Measurements from ENCODE around the gene PRR35. TPM values are rescaled to one million over a fixed set of nuclear protein-coding genes. Genes with fewer than 3 reads are reported as not detected.

Gene PRR35
- total and polyA plus RNA-seq, 5 donors from 2014 or later, result not detected

DNA sequence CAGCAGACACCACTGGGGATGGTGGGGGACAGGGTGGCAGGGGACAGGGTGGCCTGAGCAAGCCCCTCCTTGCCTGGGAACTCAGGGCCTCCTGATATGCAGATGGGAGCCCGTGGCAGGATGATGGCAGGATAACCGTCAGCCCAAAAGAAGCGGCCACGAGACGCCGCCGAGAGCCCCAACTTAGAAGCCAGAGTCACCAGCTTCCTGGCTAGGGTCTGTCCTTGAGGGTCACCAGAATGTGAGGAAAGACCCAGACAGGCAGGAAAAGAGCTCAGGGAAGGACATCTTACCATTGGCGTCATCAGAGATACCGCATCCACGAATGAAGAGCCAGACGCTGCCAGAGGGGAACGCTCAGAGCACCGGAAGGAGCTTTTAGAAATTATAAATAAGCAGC is 49.1 kb downstream of the PRR35 start:
- no peaks in the 10 kb centered on the region for H3K9me3 ChIP-seq (ENCODE audit: control insufficient read depth in 2 of 2, low read length in 2 of 2)
- H3K27me3 ChIP-seq (ENCODE audit: control insufficient read depth, insufficient read depth, low read length), result no peaks in the 10 kb centered on the region
- H3K4me1 ChIP-seq (ENCODE audit: control insufficient read depth, insufficient read depth, low read length, poor library complexity, severe bottlenecking), result no peaks in the 10 kb centered on the region
- Mint-ChIP-seq H3K4me1 (peaks cover 3 to 13% (median 8%) of the 10 kb centered on the region in 4 donors), H3K27me3 (no peaks in the 10 kb centered on the region), H3K9me3 (peaks cover 0 to 5% (median 0%) of the 10 kb centered on the region in 7 donors), H3K4me3 (no peak overlapping the region), H3K27ac (peak overlapping the region in 2 of 3 donors; percentile 15 to 17), H3K36me3 (peaks cover 6% of the 10 kb centered on the region)
- ATAC-seq (ENCODE audit: low read depth in 2 of 2), result no peak
- H3K27ac ChIP-seq (ENCODE audit: insufficient read depth, low read length, poor library complexity, severe bottlenecking), result no peak overlapping the region
- no peaks in the 10 kb centered on the region for H3K36me3 ChIP-seq (ENCODE audit: control insufficient read depth, insufficient read depth, low read length)
- no peak overlapping the region for H3K4me3 ChIP-seq (ENCODE audit: low read depth, low read length)
- DNase-seq, result no peak

DNA sequence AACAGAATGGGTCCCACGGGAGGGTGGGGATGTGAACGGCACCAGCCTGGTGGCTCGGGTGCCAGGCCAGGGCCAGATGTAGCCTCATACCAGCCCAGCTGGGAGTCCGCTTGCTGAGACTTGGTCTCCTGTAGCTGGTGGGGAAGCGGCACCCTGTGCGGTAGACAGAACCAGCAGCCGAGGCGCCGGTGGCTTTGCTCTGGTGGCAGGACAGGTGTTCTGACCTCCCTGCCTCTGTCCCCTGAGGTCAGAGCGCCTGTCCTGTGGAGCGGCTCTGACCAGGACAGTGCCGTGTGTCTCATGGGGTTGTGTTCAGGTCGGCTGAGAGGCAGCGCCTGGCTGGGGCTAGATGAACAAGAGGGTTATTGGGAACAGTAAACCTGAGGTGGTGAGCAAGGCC is 49.8 kb downstream of the PRR35 start:
- no peak for DNase-seq
- Mint-ChIP-seq H3K4me1 (peaks cover 3 to 13% (median 9%) of the 10 kb centered on the region in 4 donors), H3K4me3 (no peak overlapping the region), H3K27me3 (no peaks in the 10 kb centered on the region), H3K27ac (no peak overlapping the region), H3K36me3 (peaks cover 8% of the 10 kb centered on the region), H3K9me3 (peaks cover 0 to 2% (median 0%) of the 10 kb centered on the region in 7 donors)
- ATAC-seq (ENCODE audit: low read depth in 2 of 2), result no peak
- no peak overlapping the region for H3K27ac ChIP-seq (ENCODE audit: insufficient read depth, low read length, poor library complexity, severe bottlenecking)
- H3K4me1 ChIP-seq (ENCODE audit: control insufficient read depth, insufficient read depth, low read length, poor library complexity, severe bottlenecking), result no peaks in the 10 kb centered on the region
- H3K36me3 ChIP-seq (ENCODE audit: control insufficient read depth, insufficient read depth, low read length), result no peaks in the 10 kb centered on the region
- H3K4me3 ChIP-seq (ENCODE audit: low read depth, low read length), result no peak overlapping the region
- H3K27me3 ChIP-seq (ENCODE audit: control insufficient read depth, insufficient read depth, low read length), result no peaks in the 10 kb centered on the region
- no peaks in the 10 kb centered on the region for H3K9me3 ChIP-seq (ENCODE audit: control insufficient read depth in 2 of 2, low read length in 2 of 2)

DNA sequence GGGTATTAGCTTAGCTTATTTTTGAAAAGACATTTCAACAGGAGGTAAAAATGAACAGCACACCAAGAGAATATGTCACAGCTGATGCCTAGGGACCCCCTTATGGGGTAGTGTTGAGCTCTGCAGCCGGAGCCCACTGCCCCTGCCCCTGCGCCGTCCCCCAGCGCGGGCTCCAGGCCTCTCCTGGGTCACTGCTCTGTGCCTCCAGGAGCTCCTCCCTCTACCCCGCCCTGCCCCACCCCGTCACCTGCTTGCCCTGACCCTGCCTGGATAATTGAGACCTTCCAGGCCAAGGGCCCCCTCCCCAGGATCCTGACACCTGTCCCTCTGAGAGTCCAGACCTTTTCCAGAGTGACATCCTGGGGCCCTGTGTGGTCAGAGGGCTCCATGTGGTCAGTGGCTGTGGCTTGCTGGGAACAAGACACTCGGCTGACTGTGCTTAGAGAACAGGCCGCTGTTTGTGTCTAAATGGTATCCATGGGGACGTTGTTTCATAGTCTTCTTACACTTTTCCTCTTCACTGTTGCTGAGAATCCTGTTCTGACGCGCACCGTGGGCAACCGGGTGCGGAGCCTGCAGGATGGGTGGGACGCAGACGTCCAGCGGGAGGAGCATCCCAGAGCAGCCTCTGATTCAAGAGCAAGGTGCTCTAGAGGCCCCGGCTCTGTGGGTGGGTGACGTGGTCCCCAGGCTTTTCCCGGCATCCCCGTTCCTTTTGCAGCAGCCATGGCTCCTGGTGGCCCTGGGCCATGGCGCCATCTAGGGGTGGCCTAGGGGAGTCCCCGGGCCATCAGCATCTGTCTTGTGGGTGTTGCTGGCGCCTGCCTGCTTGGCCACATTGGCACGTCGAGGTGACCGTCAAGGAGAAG is 50.6 kb downstream of the PRR35 start:
- Mint-ChIP-seq H3K4me3 (peak overlapping the region in 1 of 4 donors; percentile 58), H3K27ac (peak overlapping the region in 1 of 3 donors; percentile 30), H3K4me1 (peaks cover 3 to 13% (median 9%) of the 10 kb centered on the region in 4 donors), H3K36me3 (peaks cover 8% of the 10 kb centered on the region), H3K9me3 (no peaks in the 10 kb centered on the region), H3K27me3 (no peaks in the 10 kb centered on the region)
- H3K27ac ChIP-seq (ENCODE audit: insufficient read depth, low read length, poor library complexity, severe bottlenecking), result no peak overlapping the region
- H3K36me3 ChIP-seq (ENCODE audit: control insufficient read depth, insufficient read depth, low read length), result no peaks in the 10 kb centered on the region
- no peak overlapping the region for H3K4me3 ChIP-seq (ENCODE audit: low read depth, low read length)
- DNase-seq (peak; percentile 33 to 54 (median 50)), ATAC-seq (ENCODE audit: low read depth in 2 of 2) (peak in 1 of 2 donors; percentile 48)
- H3K4me1 ChIP-seq (ENCODE audit: control insufficient read depth, insufficient read depth, low read length, poor library complexity, severe bottlenecking), result no peaks in the 10 kb centered on the region
- H3K27me3 ChIP-seq (ENCODE audit: control insufficient read depth, insufficient read depth, low read length), result no peaks in the 10 kb centered on the region
- no peaks in the 10 kb centered on the region for H3K9me3 ChIP-seq (ENCODE audit: control insufficient read depth in 2 of 2, low read length in 2 of 2)

DNA sequence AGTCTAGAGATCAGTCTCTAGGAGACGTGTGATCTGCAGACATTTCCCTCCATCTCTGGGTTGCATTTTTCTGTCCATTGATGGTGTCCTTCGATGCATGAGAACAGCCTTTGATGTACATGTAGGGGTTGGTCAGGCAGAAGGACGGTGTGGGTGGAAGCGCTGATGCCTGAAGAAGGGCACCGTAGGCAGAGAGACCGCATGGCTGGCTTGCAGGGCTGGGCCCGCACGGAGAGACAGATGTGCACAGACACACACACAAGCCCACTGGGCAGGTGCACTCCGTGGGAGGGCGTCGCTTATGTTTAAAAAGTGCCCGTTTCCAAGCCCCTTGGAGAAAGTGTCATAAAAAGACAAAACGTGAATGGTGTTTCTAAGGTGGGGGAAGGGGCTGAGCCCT is 54.9 kb downstream of the PRR35 start:
- Mint-ChIP-seq H3K4me3 (no peak overlapping the region), H3K36me3 (peaks cover 8% of the 10 kb centered on the region), H3K27me3 (no peaks in the 10 kb centered on the region), H3K9me3 (no peaks in the 10 kb centered on the region), H3K27ac (no peak overlapping the region), H3K4me1 (peaks cover 3 to 7% (median 4%) of the 10 kb centered on the region in 4 donors)
- Histone ChIP-seq H3K27me3 (ENCODE audit: control insufficient read depth, insufficient read depth, low read length) (no peaks in the 10 kb centered on the region), H3K27ac (ENCODE audit: insufficient read depth, low read length, poor library complexity, severe bottlenecking) (no peak overlapping the region), H3K36me3 (ENCODE audit: control insufficient read depth, insufficient read depth, low read length) (no peaks in the 10 kb centered on the region), H3K4me1 (ENCODE audit: control insufficient read depth, insufficient read depth, low read length, poor library complexity, severe bottlenecking) (no peaks in the 10 kb centered on the region), H3K9me3 (ENCODE audit: control insufficient read depth in 2 of 2, low read length in 2 of 2) (no peaks in the 10 kb centered on the region), H3K4me3 (ENCODE audit: low read depth, low read length) (no peak overlapping the region)
- ATAC-seq (ENCODE audit: low read depth in 2 of 2), result no peak
- no peak for DNase-seq

Other genes starting within 250 kb of the PRR35 start
- gene AXIN1, start 207.7 kb upstream of the PRR35 start, total RNA-seq, result 45.2 TPM
- gene AXIN1, start 207.7 kb upstream of the PRR35 start, polyA plus RNA-seq, result 1 to 10 TPM; 1.1 to 2.9 (median 1.4) TPM
- gene MRPL28, start 189.9 kb upstream of the PRR35 start, total RNA-seq, result 37.8 TPM
- gene MRPL28, start 189.9 kb upstream of the PRR35 start, polyA plus RNA-seq, result 100 to 1,000 TPM in 1 of 4 donors, 10 to 100 TPM in 3; 63.0 to 109 (median 85.2) TPM
- gene PGAP6, start 178.4 kb upstream of the PRR35 start, total RNA-seq, result 71.4 TPM
- 10 to 100 TPM in 3 of 4 donors, 1 to 10 TPM in 1; 7.8 to 45.3 (median 32.2) TPM for gene PGAP6, start 178.4 kb upstream of the PRR35 start, polyA plus RNA-seq
- gene NME4, start 163.2 kb upstream of the PRR35 start, total RNA-seq, result 6.7 TPM
- 10 to 100 TPM; 16.2 to 29.8 (median 23.1) TPM for gene NME4, start 163.2 kb upstream of the PRR35 start, polyA plus RNA-seq
- 4.8 TPM for gene DECR2, start 158.5 kb upstream of the PRR35 start, total RNA-seq
- 1 to 10 TPM; 2.2 to 4.5 (median 2.7) TPM for gene DECR2, start 158.5 kb upstream of the PRR35 start, polyA plus RNA-seq
- gene RAB11FIP3, start 134.7 kb upstream of the PRR35 start, total RNA-seq, result 34.5 TPM
- gene RAB11FIP3, start 134.7 kb upstream of the PRR35 start, polyA plus RNA-seq, result 1 to 10 TPM; 1.0 to 2.8 (median 1.5) TPM
- gene CAPN15, start 32.7 kb upstream of the PRR35 start, total RNA-seq, result 82.6 TPM
- gene CAPN15, start 32.7 kb upstream of the PRR35 start, polyA plus RNA-seq, result 1 to 10 TPM; 3.0 to 8.5 (median 5.2) TPM
- gene NHLRC4, start 6.6 kb downstream of the PRR35 start, total RNA-seq, result 1.9 TPM
- gene NHLRC4, start 6.6 kb downstream of the PRR35 start, polyA plus RNA-seq, result 1 to 10 TPM; 3.7 to 5.6 (median 4.8) TPM
- gene PIGQ, start 9.6 kb downstream of the PRR35 start, total RNA-seq, result 25.7 TPM
- 10 to 100 TPM; 11.6 to 15.3 (median 12.9) TPM for gene PIGQ, start 9.6 kb downstream of the PRR35 start, polyA plus RNA-seq
- gene RAB40C, start 29.7 kb downstream of the PRR35 start, total RNA-seq, result 12.1 TPM
- 1 to 10 TPM; 6.8 to 9.6 (median 8.2) TPM for gene RAB40C, start 29.7 kb downstream of the PRR35 start, polyA plus RNA-seq
- 0.22 TPM for gene WFIKKN1, start 70.6 kb downstream of the PRR35 start, total RNA-seq
- not detected for gene WFIKKN1, start 70.6 kb downstream of the PRR35 start, polyA plus RNA-seq
- 45.3 TPM for gene METTL26, start 75.9 kb downstream of the PRR35 start, total RNA-seq
- 100 to 1,000 TPM in 2 of 4 donors, 10 to 100 TPM in 2; 82.7 to 133 (median 102) TPM for gene METTL26, start 75.9 kb downstream of the PRR35 start, polyA plus RNA-seq
- 10.5 TPM for gene MCRIP2, start 81.4 kb downstream of the PRR35 start, total RNA-seq
- gene MCRIP2, start 81.4 kb downstream of the PRR35 start, polyA plus RNA-seq, result 10 to 100 TPM; 18.0 to 23.1 (median 18.4) TPM
- 11.4 TPM for gene WDR90, start 89.0 kb downstream of the PRR35 start, total RNA-seq
- gene WDR90, start 89.0 kb downstream of the PRR35 start, polyA plus RNA-seq, result 1 to 10 TPM in 2 of 4 donors, under 1 TPM in 2; 0.89 to 2.5 (median 1.1) TPM
- 212 TPM for gene RHOT2, start 107.7 kb downstream of the PRR35 start, total RNA-seq
- gene RHOT2, start 107.7 kb downstream of the PRR35 start, polyA plus RNA-seq, result 10 to 100 TPM; 34.3 to 47.1 (median 38.4) TPM
- 3.2 TPM for gene RHBDL1, start 115.3 kb downstream of the PRR35 start, total RNA-seq
- gene RHBDL1, start 115.3 kb downstream of the PRR35 start, polyA plus RNA-seq, result 1 to 10 TPM in 1 of 4 donors, under 1 TPM in 2, not detected in 1; 0.49 to 1.5 (median 0.88) TPM
- 63.2 TPM for gene STUB1, start 120.0 kb downstream of the PRR35 start, total RNA-seq
- gene STUB1, start 120.0 kb downstream of the PRR35 start, polyA plus RNA-seq, result 100 to 1,000 TPM; 117 to 142 (median 135) TPM
- 22.7 TPM for gene JMJD8, start 123.9 kb downstream of the PRR35 start, total RNA-seq
- 10 to 100 TPM; 29.2 to 36.2 (median 33.4) TPM for gene JMJD8, start 123.9 kb downstream of the PRR35 start, polyA plus RNA-seq
- gene WDR24, start 130.0 kb downstream of the PRR35 start, total RNA-seq, result 8.9 TPM
- gene WDR24, start 130.0 kb downstream of the PRR35 start, polyA plus RNA-seq, result 10 to 100 TPM in 2 of 4 donors, 1 to 10 TPM in 2; 7.9 to 10.4 (median 10.0) TPM
- gene FBXL16, start 145.4 kb downstream of the PRR35 start, total RNA-seq, result 18.6 TPM
- 10 to 100 TPM in 1 of 4 donors, 1 to 10 TPM in 3; 8.5 to 10.5 (median 9.3) TPM for gene FBXL16, start 145.4 kb downstream of the PRR35 start, polyA plus RNA-seq
- gene METRN, start 154.7 kb downstream of the PRR35 start, total RNA-seq, result 4.6 TPM
- 10 to 100 TPM; 14.3 to 24.1 (median 17.7) TPM for gene METRN, start 154.7 kb downstream of the PRR35 start, polyA plus RNA-seq
- 13.6 TPM for gene ANTKMT, start 160.8 kb downstream of the PRR35 start, total RNA-seq
- 10 to 100 TPM; 60.3 to 85.9 (median 64.4) TPM for gene ANTKMT, start 160.8 kb downstream of the PRR35 start, polyA plus RNA-seq
- 2.5 TPM for gene CCDC78, start 166.0 kb downstream of the PRR35 start, total RNA-seq
- under 1 TPM; 0.37 to 0.70 (median 0.43) TPM for gene CCDC78, start 166.0 kb downstream of the PRR35 start, polyA plus RNA-seq
- 15.6 TPM for gene HAGHL, start 166.7 kb downstream of the PRR35 start, total RNA-seq
- 1 to 10 TPM; 2.2 to 4.3 (median 3.2) TPM for gene HAGHL, start 166.7 kb downstream of the PRR35 start, polyA plus RNA-seq
- 42.6 TPM for gene CIAO3, start 180.6 kb downstream of the PRR35 start, total RNA-seq
- gene CIAO3, start 180.6 kb downstream of the PRR35 start, polyA plus RNA-seq, result 10 to 100 TPM; 17.2 to 26.6 (median 19.7) TPM
- gene MSLN, start 200.3 kb downstream of the PRR35 start, total RNA-seq, result not detected
- not detected for gene MSLN, start 200.3 kb downstream of the PRR35 start, polyA plus RNA-seq
- gene RPUSD1, start 228.0 kb downstream of the PRR35 start, total RNA-seq, result 20.8 TPM
- 10 to 100 TPM; 22.3 to 24.9 (median 23.0) TPM for gene RPUSD1, start 228.0 kb downstream of the PRR35 start, polyA plus RNA-seq
- gene CHTF18, start 228.2 kb downstream of the PRR35 start, total RNA-seq, result 28.8 TPM
- 1 to 10 TPM; 1.1 to 5.9 (median 2.8) TPM for gene CHTF18, start 228.2 kb downstream of the PRR35 start, polyA plus RNA-seq
- gene GNG13, start 240.3 kb downstream of the PRR35 start, total RNA-seq, result not detected
- not detected for gene GNG13, start 240.3 kb downstream of the PRR35 start, polyA plus RNA-seq

All from CD4-positive, CD25-positive, alpha-beta regulatory T cell (primary cell).